GM23338 (cell line): ENCODE data around the gene DNAH9. TPM values are rescaled to one million over a fixed set of nuclear protein-coding genes. Genes with fewer than 3 reads are reported as not detected.

Experiments
- ATAC-seq: fragments of 200-7000 bp; cut with Tn5 transposase; 3 replicates; pipeline ENCODE4 v1.9.1; 2020
- DNase-seq: peaks from one replicate; pipeline ENCODE4 v3.0.0-alpha.2; 2015; ENCODE audit warnings: low spot score
- H2AFZ ChIP-seq: fragments of 200-600 bp; sonication (generic); 2 replicates; pipeline ENCODE4 v1.8.0; 2016; ENCODE audit warnings: antibody characterized with exemption, mild to moderate bottlenecking, moderate library complexity
- H3F3A ChIP-seq: fragments of 200-600 bp; sonication (generic); replicated peaks from 2 replicates; pipeline ENCODE4 v1.8.0; 2017; ENCODE audit warnings: antibody characterized with exemption, mixed run types, low read depth
- H3K27ac ChIP-seq: fragments of 200-600 bp; sonication (generic); 2 replicates; pipeline ENCODE4 v1.6.1; 2016; ENCODE audit warnings: low read depth
- H3K27me3 ChIP-seq: fragments of 200-600 bp; sonication (generic); 2 replicates; pipeline ENCODE4 v1.8.0; 2016; ENCODE audit warnings: mild to moderate bottlenecking, mixed run types, moderate library complexity; ENCODE audit not compliant: insufficient read depth
- H3K36me3 ChIP-seq: fragments of 200-600 bp; sonication (generic); 2 replicates; pipeline ENCODE4 v1.8.0; 2016; ENCODE audit warnings: mild to moderate bottlenecking; ENCODE audit not compliant: insufficient read depth
- H3K4me1 ChIP-seq: fragments of 200-600 bp; sonication (generic); 2 replicates; pipeline ENCODE4 v1.8.0; 2016; ENCODE audit warnings: mild to moderate bottlenecking, moderate library complexity; ENCODE audit not compliant: insufficient read depth
- H3K4me2 ChIP-seq: fragments of 200-600 bp; sonication (generic); 2 replicates; pipeline ENCODE4 v1.7.1; 2017; ENCODE audit warnings: mixed run types
- H3K4me3 ChIP-seq: fragments of 200-600 bp; sonication (generic); 2 replicates; pipeline ENCODE4 v1.6.1; 2016; ENCODE audit warnings: mixed run types
- H3K79me2 ChIP-seq: fragments of 200-600 bp; sonication (generic); replicated peaks from 2 replicates; pipeline ENCODE4 v1.8.0; 2017; ENCODE audit warnings: mild to moderate bottlenecking; ENCODE audit not compliant: insufficient read depth
- H3K9me2 ChIP-seq: fragments of 200-600 bp; sonication (generic); 2 replicates; pipeline ENCODE4 v1.8.0; 2017; ENCODE audit not compliant: insufficient read depth
- H4K20me1 ChIP-seq: fragments of 200-600 bp; sonication (generic); replicated peaks from 2 replicates; pipeline ENCODE4 v1.8.0; 2017; ENCODE audit warnings: mild to moderate bottlenecking; ENCODE audit not compliant: insufficient read depth
- H3K27ac Mint-ChIP-seq: 2 replicates; pipeline ENCODE4 v1.8.0; 2020; ENCODE audit warnings: inconsistent platforms, mild to moderate bottlenecking, moderate library complexity, mixed read lengths
- H3K27me3 Mint-ChIP-seq: 3 replicates; pipeline ENCODE4 v1.8.0; 2022; ENCODE audit warnings: low read depth, mild to moderate bottlenecking, moderate library complexity, mixed read lengths, inconsistent platforms; ENCODE audit not compliant: insufficient read depth, poor library complexity
- H3K36me3 Mint-ChIP-seq: 3 replicates; pipeline ENCODE4 v1.8.0; 2021; ENCODE audit warnings: low read depth, mild to moderate bottlenecking, inconsistent platforms, moderate library complexity, mixed read lengths
- H3K4me1 Mint-ChIP-seq: 3 replicates; pipeline ENCODE4 v1.8.0; 2020; ENCODE audit warnings: mild to moderate bottlenecking, inconsistent platforms, mixed read lengths
- H3K4me3 Mint-ChIP-seq: 3 replicates; pipeline ENCODE4 v1.8.0; 2021; ENCODE audit warnings: moderate library complexity, mild to moderate bottlenecking, inconsistent platforms, mixed read lengths
- H3K9me3 Mint-ChIP-seq: 3 replicates; pipeline ENCODE4 v1.8.0; 2020; ENCODE audit warnings: moderate library complexity, mild to moderate bottlenecking, inconsistent platforms, mixed read lengths
- CREB1 ChIP-seq: fragments of 250-450 bp; sonication (Bioruptor Pico); IDR thresholded peaks from 2 replicates; pipeline ENCODE4 v1.5.0; 2020; ENCODE audit warnings: low read depth, mild to moderate bottlenecking, moderate library complexity
- ETS1 ChIP-seq: IDR thresholded peaks from 2 replicates; pipeline ENCODE4 v1.6.1; 2016; ENCODE audit warnings: antibody characterized with exemption
- EZH2 ChIP-seq: fragments of 200-600 bp; sonication (generic); IDR thresholded peaks from one replicate; pipeline ENCODE4 v1.8.0; 2017; ENCODE audit warnings: antibody characterized with exemption, mild to moderate bottlenecking, low read depth; ENCODE audit not compliant: unreplicated experiment
- JUNB ChIP-seq: IDR thresholded peaks from one replicate; pipeline ENCODE4 v1.6.1; 2016; ENCODE audit warnings: antibody characterized with exemption; ENCODE audit not compliant: unreplicated experiment
- REST ChIP-seq: IDR thresholded peaks from one replicate; pipeline ENCODE4 v1.6.1; 2018; ENCODE audit warnings: antibody characterized with exemption; ENCODE audit not compliant: unreplicated experiment
- ZNF114 ChIP-seq: fragments of 250-450 bp; sonication (Bioruptor Pico); IDR thresholded peaks from 2 replicates; pipeline ENCODE4 v1.5.0; 2020; ENCODE audit warnings: mild to moderate bottlenecking, moderate library complexity
- ZNF331 ChIP-seq: fragments of 250-450 bp; sonication (Bioruptor Pico); IDR thresholded peaks from 2 replicates; pipeline ENCODE4 v1.5.0; 2020; ENCODE audit warnings: low read depth, mild to moderate bottlenecking, moderate library complexity
- polyA plus RNA-seq: library from polyadenylated mRNA; unstranded; fragments of >200 nt; fragmentation: Nextera tagmentation; extraction: Ambion mirVana; gene quantifications from 2 replicates; pipeline ENCODE4 v1.2.1, GENCODE V29; 2016
- total RNA-seq: library from RNA; depleted of rRNA; stranded (reverse); fragments of >200 nt; shearing (Covaris generic); gene quantifications from 2 replicates; pipeline ENCODE4 v1.2.3, GENCODE V29; 2014
- TF ChIP-seq, protein P1 (sequence below), 2 experiments: fragments of 200-600 bp in 1 of 2; sonication (generic) in 1 of 2; conservative IDR thresholded peaks; 2 replicates each; pipeline versions ENCODE4 v1.5.1 to v1.6.1; 2016 to 2017; ENCODE audit warnings: antibody characterized with exemption in 2 of 2, low read depth in 2 of 2, mild to moderate bottlenecking in 2 of 2, moderate library complexity in 1 of 2

The DNAH9 gene
- total and polyA plus RNA-seq, 2 experiments from 2014 or later = not detected

- no peak for TF ChIP-seq REST
- no peak for TF ChIP-seq ZNF331
Observed at GRCh38 chr17:11636771-11637170, 38.5 kb downstream of the DNAH9 start (continued).

DNA sequence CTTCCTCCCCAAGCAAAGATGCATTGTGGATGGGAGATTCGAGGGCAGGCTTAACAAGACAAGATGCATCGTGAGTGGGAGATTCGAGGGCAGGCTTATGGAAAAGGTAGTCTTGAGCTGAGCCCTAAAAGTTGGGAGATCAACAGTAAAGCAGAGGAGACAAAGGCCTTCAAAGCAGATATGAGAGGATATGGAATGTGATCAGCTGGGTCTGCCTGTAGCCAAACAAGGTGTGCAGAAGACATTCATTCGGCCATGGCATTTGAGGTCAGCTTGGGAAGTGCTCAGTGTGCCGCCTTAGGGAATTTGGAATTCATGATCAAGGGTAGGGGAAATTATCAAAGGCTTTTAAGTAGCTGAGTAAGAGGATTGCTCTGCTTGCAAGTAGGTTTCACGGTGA lies 39.5 kb downstream of the DNAH9 start:
- H3K36me3 ChIP-seq = peaks cover 7% of the 10 kb centered on the region; the same call in 1 of the 2 replicates
- no peak overlapping the region for H3K4me3 ChIP-seq
- no peak overlapping the region for H3K4me3 Mint-ChIP-seq
- no peak overlapping the region for H3K27ac Mint-ChIP-seq
- H3K36me3 Mint-ChIP-seq = peaks cover 46% of the 10 kb centered on the region
- H3K4me1 Mint-ChIP-seq = no peaks in the 10 kb centered on the region
- peaks cover 97% of the 10 kb centered on the region for H3K9me3 Mint-ChIP-seq
- H3F3A ChIP-seq = no peaks in the 10 kb centered on the region
- H2AFZ ChIP-seq = no peak overlapping the region
- DNase-seq = no peak
- no peak overlapping the region for H3K4me2 ChIP-seq
- H3K27me3 ChIP-seq = no peaks in the 10 kb centered on the region
- H3K79me2 ChIP-seq = no peaks in the 10 kb centered on the region
- H4K20me1 ChIP-seq = no peaks in the 10 kb centered on the region
- no peak for TF ChIP-seq ETS1
- no peak for TF ChIP-seq EZH2
- TF ChIP-seq ZNF331 = no peak
- no peak for TF ChIP-seq ZNF114 (CRISPR knock-in tag)
- no peak for ATAC-seq
- H3K4me1 ChIP-seq = no peaks in the 10 kb centered on the region
- H3K27ac ChIP-seq = no peak overlapping the region
- H3K27me3 Mint-ChIP-seq = no peaks in the 10 kb centered on the region
- no peaks in the 10 kb centered on the region for H3K9me2 ChIP-seq

- no peak overlapping the region for H3K4me3 ChIP-seq
- ATAC-seq (no peak), DNase-seq (no peak)
- Mint-ChIP-seq H3K4me1 (no peaks in the 10 kb centered on the region), H3K4me3 (no peak overlapping the region), H3K27me3 (no peaks in the 10 kb centered on the region), H3K36me3 (peaks cover 41% of the 10 kb centered on the region), H3K27ac (no peak overlapping the region), H3K9me3 (peaks cover 97% of the 10 kb centered on the region)
- peaks cover 4% of the 10 kb centered on the region; the same call in 1 of the 2 replicates for H3K36me3 ChIP-seq
- no peak overlapping the region for H3K4me2 ChIP-seq
- H4K20me1 ChIP-seq = no peaks in the 10 kb centered on the region
- H3K79me2 ChIP-seq = no peaks in the 10 kb centered on the region
- H3K27me3 ChIP-seq = no peaks in the 10 kb centered on the region
- no peak overlapping the region for H2AFZ ChIP-seq
- no peaks in the 10 kb centered on the region for H3F3A ChIP-seq
- H3K27ac ChIP-seq = no peak overlapping the region
- no peaks in the 10 kb centered on the region for H3K9me2 ChIP-seq
- no peaks in the 10 kb centered on the region for H3K4me1 ChIP-seq
- TF ChIP-seq ZNF114 (CRISPR knock-in tag) (no peak), CREB1 (CRISPR knock-in tag) (no peak), JUNB (no peak), ZNF331 (no peak)
- TF ChIP-seq, protein P1, sequence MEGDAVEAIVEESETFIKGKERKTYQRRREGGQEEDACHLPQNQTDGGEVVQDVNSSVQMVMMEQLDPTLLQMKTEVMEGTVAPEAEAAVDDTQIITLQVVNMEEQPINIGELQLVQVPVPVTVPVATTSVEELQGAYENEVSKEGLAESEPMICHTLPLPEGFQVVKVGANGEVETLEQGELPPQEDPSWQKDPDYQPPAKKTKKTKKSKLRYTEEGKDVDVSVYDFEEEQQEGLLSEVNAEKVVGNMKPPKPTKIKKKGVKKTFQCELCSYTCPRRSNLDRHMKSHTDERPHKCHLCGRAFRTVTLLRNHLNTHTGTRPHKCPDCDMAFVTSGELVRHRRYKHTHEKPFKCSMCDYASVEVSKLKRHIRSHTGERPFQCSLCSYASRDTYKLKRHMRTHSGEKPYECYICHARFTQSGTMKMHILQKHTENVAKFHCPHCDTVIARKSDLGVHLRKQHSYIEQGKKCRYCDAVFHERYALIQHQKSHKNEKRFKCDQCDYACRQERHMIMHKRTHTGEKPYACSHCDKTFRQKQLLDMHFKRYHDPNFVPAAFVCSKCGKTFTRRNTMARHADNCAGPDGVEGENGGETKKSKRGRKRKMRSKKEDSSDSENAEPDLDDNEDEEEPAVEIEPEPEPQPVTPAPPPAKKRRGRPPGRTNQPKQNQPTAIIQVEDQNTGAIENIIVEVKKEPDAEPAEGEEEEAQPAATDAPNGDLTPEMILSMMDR (conservative IDR thresholded peaks at IDR 0.05; ENCODE audit: low read depth in 2 of 2) = no peak
Observed at GRCh38 chr17:11638700-11639265, 40.5 kb downstream of the DNAH9 start.
